AG09309 (cell line): ENCODE measurements around the gene PHC2.

Experiments
- DNase-seq: peaks from one replicate; pipeline ENCODE4 v3.0.0-alpha.2; 2010; ENCODE audit warnings: low read depth
- H3K4me3 ChIP-seq: 2 replicates; pipeline ENCODE4 v1.5.1; 2011; ENCODE audit warnings: mild to moderate bottlenecking, low read depth, low read length, moderate library complexity; ENCODE audit not compliant: control insufficient read depth
- CTCF ChIP-seq: IDR thresholded peaks from 2 replicates; pipeline ENCODE4 v1.5.1; 2011; ENCODE audit warnings: mild to moderate bottlenecking, low read depth, low read length, inconsistent platforms; ENCODE audit not compliant: insufficient read depth, control insufficient read depth; ENCODE audit errors: missing control alignments

PHC2 gene

GRCh38 chr1:33298623-33299277 is 132.1 kb downstream of the PHC2 start:
- TF ChIP-seq CTCF, result peak; percentile 91
- no peak for DNase-seq
- H3K4me3 ChIP-seq, result no peak overlapping the region

DNA sequence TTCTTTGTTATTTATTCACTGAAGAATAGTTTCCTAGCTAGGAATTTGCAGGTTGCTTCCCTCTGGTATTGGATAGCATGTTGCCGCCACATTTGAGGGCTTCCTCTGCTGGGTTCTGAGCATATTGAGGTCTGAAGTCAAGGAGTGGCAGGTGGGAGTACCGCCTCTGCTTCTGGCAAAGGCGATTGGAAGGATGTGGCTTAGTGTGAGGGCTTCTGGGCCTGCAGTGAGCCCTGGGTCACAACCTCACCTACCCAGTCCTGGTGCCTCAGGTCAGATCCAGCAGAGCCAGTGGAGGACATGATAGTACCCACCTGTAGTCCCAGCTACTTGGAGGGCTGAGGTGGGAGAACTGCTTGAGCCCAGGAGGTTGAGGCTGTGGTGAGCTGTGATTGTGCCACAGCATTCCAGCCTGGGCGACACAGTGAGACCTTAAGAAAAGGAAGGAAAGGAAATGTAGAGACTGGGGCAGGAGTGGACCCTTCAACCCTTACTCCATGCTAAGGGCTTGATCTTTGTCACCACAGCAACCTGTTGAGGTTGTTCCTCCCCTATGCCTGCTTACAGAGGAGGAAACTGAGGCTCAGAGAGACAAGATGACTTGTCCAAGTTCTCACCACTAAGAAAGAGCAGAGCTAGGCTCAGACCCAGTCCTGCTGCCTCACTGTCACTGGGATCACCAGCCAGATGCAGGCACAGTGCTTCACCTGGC is 132.8 kb downstream of the PHC2 start:
- DNase-seq, result no peak
- TF ChIP-seq CTCF, result no peak
- no peak overlapping the region for H3K4me3 ChIP-seq

DNA sequence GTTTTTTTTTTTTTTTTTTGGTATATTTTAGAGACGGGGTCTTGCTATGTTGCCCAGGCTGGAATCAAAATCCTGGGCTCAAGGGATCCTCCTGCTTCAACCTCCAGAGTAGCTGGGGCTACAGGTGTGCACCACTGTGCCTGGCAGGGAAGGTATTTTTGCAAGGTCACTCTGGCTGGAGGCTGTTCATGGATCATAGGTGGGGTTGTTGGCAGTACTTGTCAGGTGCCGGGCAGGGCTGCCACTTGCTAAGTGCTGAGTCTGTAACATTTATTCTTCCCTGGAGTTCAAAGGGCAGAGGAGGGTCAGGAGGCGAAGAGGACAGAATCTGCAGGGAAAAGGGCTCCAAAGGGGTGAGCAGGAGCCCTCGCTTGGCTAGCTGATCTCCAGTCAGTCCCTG is 134.1 kb downstream of the PHC2 start:
- DNase-seq, result no peak
- H3K4me3 ChIP-seq, result no peak overlapping the region
- TF ChIP-seq CTCF, result no peak

- H3K4me3 ChIP-seq, result no peak overlapping the region
- DNase-seq, result no peak
- TF ChIP-seq CTCF, result no peak
These were observed 134.8 kb downstream of the PHC2 start for GRCh38 chr1:33296082-33296458.

DNA sequence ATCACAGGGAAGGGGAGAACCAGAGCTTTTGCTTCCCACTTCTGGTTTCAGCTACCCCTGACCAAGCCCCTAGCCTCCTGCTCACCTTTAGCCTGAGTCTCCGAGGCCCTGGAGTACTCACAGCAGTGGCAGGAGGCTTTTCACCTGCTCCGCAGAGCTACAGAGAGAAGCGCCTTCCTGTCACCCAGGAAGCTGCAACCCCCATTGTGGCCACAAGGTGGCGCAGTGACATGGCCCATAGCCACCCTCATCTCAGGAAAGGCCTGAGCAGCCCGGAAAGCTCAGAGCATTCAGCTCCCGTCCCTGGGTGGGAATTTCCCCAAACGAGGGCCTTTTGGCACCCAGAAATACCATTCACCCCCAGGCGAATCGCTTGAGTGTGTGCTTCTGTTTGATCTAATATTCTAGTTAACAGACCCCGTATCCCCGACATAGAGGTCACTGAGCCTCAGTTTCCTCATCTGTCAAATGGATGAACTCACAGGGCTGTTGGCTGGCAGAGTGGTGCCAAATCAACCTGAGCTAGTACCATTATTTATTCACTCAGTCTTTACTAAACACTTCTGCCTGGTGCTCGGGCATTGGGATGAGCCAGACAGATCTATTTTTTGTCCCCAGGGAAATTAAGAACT is 135.3 kb downstream of the PHC2 start:
- peak; percentile 96 for TF ChIP-seq CTCF
- H3K4me3 ChIP-seq, result no peak overlapping the region
- no peak for DNase-seq

DNA sequence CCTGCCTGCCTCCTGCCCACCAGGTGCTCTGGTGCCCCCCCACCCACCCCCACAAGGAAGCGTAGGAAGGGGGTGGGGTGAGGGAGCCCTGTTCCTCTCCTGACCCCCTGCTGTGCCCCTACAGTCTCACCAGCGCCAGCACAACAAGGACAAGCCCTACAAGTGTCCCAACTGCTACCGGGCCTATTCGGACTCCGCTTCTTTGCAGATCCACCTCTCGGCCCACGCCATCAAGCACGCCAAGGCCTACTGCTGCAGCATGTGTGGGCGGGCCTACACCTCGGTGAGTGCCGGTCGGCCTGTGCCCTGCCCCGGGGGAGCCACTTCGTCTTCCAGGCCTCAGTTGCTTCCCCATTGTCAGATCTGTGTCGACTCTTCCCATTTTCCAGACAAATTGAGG is 135.9 kb downstream of the PHC2 start:
- TF ChIP-seq CTCF, result no peak
- DNase-seq, result no peak
- no peak overlapping the region for H3K4me3 ChIP-seq
